GM10248 (cell line): Measurements from ENCODE around the gene EID3.

Experiments used
- CTCF ChIA-PET: fragments of 300-600 bp; sonication (Branson Sonifier 250); formaldehyde crosslinking; extraction: SDS; loops from one replicate; lab custom pipeline; 2021; ENCODE audit warnings: antibody characterized with exemption; lab: Yijun Ruan, JAX
- POLR2A ChIA-PET: fragments of 350-650 bp; sonication (Branson Sonifier 250); formaldehyde crosslinking; extraction: SDS; loops from one replicate; lab custom pipeline; 2020; ENCODE audit warnings: antibody characterized with exemption; lab: Yijun Ruan, JAX
- DNase-seq: peaks from one replicate; pipeline ENCODE4 v3.0.0; 2012; ENCODE audit errors: extremely low spot score
- CTCF ChIP-seq: IDR thresholded peaks from 2 replicates; pipeline ENCODE4 v1.5.1; 2012; ENCODE audit warnings: mild to moderate bottlenecking, low read depth; ENCODE audit errors: extremely low read depth, missing control alignments, control extremely low read depth

The EID3 gene

GRCh38 chr12:104344682-104345081 is 41.1 kb downstream of the EID3 start:
- ChIA-PET POLR2A (no interaction called here), CTCF (interaction anchor here (0.9 to 3.3 kb wide), 4 partner anchors 10 to 19 kb away, joined by 3 to 16 read pairs (median 3); no protein-coding TSS in a partner anchor)
- TF ChIP-seq CTCF = no peak
- no peak for DNase-seq

- no peak for TF ChIP-seq CTCF
- POLR2A ChIA-PET = no interaction called here
- CTCF ChIA-PET = interaction anchor here (0.9 kb wide), 1 partner anchor 20 kb away, joined by 3 read pairs; no protein-coding TSS in a partner anchor
- DNase-seq = no peak
These were observed 41.9 kb downstream of the EID3 start for GRCh38 chr12:104345234-104346066.

GRCh38 chr12:104347374-104348075 is 44.0 kb downstream of the EID3 start:
- ChIA-PET POLR2A (no interaction called here), CTCF (interaction anchor here (0.8 kb wide), 1 partner anchor 34 kb away, joined by 3 read pairs; no protein-coding TSS in a partner anchor)
- no peak for DNase-seq
- no peak for TF ChIP-seq CTCF

GRCh38 chr12:104348283-104348993 is 44.9 kb downstream of the EID3 start:
- no peak for DNase-seq
- no peak for TF ChIP-seq CTCF
- CTCF ChIA-PET = interaction anchor here (0.9 to 1.1 kb wide), 2 partner anchors 8 to 26 kb away, joined by 3 read pairs; no protein-coding TSS in a partner anchor
- POLR2A ChIA-PET = no interaction called here

- ChIA-PET CTCF (interaction anchor here (0.8 to 1.1 kb wide), 3 partner anchors 8 to 33 kb away, joined by 3 read pairs; no protein-coding TSS in a partner anchor), POLR2A (no interaction called here)
- TF ChIP-seq CTCF = no peak
- DNase-seq = no peak
These were observed 45.5 kb downstream of the EID3 start for GRCh38 chr12:104348994-104349494.
